GM12874 (cell line): ENCODE results near the gene GREM1.

Experiments
- TF ChIP-seq, protein P1 (sequence below): IDR thresholded peaks from 2 replicates; pipeline ENCODE4 v1.5.1; 2011; ENCODE audit warnings: low read depth, mild to moderate bottlenecking, control low read depth, low read length, moderate library complexity; ENCODE audit not compliant: insufficient read depth

GREM1 gene

DNA sequence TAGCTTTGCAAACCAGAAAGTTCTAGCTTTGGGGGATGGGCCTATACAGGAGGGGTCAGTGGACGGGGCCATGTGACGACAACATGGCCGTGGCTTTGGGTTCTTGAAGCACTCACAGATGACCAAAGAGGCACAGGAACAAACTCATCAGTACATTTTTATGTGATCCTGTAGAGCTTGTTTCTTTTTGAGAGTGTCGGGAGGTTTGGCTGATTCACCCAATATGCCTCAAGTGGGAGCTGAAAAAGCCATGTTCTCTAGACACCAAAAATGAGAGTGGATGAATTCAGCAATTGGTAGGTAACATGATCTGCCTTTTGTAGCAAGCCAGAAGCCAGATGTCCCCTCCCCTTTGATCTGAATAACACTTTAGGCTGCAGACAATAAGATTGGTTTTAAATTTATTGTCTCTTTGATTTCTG lies 30.1 kb downstream of the GREM1 start:
- TF ChIP-seq, protein P1, sequence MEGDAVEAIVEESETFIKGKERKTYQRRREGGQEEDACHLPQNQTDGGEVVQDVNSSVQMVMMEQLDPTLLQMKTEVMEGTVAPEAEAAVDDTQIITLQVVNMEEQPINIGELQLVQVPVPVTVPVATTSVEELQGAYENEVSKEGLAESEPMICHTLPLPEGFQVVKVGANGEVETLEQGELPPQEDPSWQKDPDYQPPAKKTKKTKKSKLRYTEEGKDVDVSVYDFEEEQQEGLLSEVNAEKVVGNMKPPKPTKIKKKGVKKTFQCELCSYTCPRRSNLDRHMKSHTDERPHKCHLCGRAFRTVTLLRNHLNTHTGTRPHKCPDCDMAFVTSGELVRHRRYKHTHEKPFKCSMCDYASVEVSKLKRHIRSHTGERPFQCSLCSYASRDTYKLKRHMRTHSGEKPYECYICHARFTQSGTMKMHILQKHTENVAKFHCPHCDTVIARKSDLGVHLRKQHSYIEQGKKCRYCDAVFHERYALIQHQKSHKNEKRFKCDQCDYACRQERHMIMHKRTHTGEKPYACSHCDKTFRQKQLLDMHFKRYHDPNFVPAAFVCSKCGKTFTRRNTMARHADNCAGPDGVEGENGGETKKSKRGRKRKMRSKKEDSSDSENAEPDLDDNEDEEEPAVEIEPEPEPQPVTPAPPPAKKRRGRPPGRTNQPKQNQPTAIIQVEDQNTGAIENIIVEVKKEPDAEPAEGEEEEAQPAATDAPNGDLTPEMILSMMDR, result no peak

DNA sequence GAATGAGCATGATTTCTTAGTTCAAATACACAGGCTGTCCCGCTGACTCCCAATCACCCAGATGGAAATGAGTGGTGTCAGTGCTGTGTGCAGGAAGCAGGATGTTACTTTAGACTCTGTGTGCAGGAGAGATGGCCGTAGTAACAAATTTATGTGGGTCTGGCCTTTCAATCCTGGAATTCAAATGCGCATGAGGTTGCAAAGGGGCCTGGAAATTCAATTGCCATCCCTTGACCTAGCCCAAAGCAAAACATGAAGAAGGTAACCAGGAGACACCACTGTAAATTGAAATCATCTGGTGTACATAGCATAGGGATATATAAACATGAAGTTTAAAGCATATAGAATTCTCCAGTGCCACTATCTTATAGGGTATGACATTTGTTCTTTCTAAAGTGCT lies 33.2 kb downstream of the GREM1 start:
- TF ChIP-seq, protein P1, result no peak

DNA sequence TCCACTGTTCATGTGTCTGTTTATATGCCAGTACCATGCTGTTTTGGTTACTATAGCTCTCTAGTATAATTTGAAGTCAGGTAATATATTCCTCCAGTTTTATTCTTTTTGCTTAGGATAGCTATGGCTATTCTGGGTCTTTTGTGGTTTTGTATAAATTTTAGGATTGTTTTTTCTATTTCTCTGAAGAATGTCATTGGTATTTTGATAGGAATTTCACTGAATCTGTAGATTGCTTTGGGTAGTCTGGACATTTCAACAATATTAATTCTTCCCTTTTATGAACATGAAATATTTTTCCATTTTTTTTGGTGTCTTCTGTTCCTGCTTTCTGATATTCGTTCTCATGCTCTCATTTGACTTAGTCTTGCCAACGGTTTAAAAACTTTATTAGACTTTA lies 39.6 kb downstream of the GREM1 start:
- TF ChIP-seq, protein P1, result no peak

DNA sequence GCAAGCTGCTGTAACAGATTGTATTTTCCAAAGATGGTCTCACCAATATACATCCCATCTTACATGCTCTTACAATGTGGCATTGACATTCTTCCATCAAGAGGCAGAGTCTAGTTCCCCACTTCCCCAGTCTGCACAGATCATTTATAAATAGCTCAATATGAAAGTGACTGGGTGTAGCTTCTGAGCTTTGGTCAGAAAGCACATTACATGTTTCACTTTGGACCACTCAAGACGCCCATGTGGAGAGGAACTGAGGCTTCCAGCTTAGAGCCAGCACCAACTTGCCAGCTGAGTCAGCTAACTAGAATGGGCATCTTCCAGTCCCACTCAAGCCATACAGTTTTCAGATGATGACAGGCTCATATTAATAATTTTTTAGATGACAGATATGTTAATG lies 45.5 kb downstream of the GREM1 start:
- TF ChIP-seq, protein P1, result no peak

DNA sequence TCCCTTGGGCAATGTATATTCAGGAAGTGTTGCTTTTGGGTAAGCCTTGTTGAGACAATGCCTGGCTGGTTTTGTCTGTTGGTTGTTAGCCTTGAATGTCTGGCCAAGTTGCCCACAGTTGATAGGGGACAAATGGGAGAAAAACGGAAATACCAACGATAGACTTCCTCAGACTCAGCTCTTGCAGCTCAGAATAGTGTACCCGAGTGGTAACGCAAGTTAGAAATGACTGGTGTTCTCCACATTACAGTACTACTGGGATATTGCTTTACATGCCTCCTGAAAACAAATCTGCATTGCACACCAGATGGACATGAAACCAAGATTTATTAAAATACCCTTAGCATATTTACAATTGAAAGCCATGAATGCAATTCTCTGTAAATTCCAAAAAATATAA lies 47.4 kb downstream of the GREM1 start:
- TF ChIP-seq, protein P1, result no peak

DNA sequence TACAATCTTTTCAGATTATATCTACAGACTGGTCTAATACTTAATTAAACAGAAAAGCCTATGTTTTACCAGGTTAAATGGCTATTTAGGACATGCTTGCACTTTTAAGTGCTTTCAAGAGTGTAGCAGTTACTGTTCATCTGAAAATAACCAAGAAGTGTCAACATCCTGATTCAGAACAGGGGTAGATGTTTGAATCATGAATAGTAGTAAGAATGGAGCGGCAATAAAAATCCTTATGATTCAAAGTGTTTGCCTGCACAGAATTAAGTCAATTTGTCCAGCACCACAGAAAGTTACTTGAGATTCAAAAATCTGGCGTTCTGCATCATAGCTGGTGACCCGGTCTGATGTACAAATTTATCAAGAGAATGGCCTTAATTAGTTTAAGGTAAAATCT lies 48.3 kb downstream of the GREM1 start:
- TF ChIP-seq, protein P1, result no peak

DNA sequence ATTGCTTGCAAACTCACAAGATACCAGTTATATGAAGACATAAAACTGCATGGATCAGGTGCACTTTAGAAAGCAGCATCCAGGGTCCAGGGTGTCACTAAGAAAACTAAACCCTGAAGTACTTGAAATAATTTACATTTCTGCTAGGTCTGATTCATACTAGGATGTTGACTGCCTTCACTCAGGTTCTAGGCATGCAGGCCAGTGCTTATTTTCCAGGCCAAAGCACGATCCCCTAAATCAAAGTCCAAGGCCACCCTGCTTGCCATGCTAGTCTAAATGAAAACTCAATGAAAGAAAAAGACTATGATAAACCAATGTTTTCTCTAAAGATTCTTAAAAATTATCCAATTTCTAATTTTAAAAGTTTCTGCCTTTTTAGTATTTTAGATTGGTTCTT lies 49.4 kb downstream of the GREM1 start:
- TF ChIP-seq, protein P1, result no peak

DNA sequence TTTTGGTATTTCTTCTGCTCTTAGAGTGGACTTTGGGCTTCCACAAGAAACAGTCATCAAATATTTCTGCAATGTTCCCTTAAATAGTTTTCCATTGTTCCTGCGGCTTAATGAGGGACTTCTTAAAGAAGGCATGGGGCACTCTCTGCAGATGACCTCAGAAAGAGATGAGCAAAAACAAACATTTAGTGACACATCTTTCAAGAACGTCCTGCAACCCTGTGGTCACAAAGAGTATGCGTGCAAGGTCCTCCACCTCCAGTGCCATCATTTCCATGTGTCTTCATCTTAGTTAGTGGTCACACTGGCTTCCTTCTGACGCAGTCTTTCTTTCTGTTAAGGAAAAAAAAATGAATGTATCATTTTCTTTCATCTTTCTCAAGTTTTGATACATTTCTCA lies 56.2 kb downstream of the GREM1 start:
- TF ChIP-seq, protein P1, result no peak
